CD4-positive, CD25-positive, alpha-beta regulatory T cell (primary cell): ENCODE measurements around the gene KCNMA1. TPM values are rescaled to one million over a fixed set of nuclear protein-coding genes. Genes with fewer than 3 reads are reported as not detected.

Experiments used
- ATAC-seq, 2 donors: fragments of 150-1000 bp; cut with Tn5 transposase; one replicate each; pipeline ENCODE4 v1.10.0; 2021; ENCODE audit warnings: low read depth in 2 of 2, moderate number of reproducible peaks in 2 of 2, moderate library complexity in 1 of 2
- DNase-seq, 3 donors: peaks; one replicate each; pipeline versions ENCODE4 v3.0.0 to v3.0.0-alpha.2; 2012 to 2022; ENCODE audit warnings: mixed read lengths in 1 of 3
- H3K27ac ChIP-seq: one replicate; pipeline ENCODE4 v1.7.0; 2013; ENCODE audit warnings: mild to moderate bottlenecking, low read length; ENCODE audit not compliant: insufficient read depth, poor library complexity, severe bottlenecking
- H3K27me3 ChIP-seq: one replicate; pipeline ENCODE4 v1.7.0; 2013; ENCODE audit warnings: low read length; ENCODE audit not compliant: control insufficient read depth, insufficient read depth
- H3K36me3 ChIP-seq: one replicate; pipeline ENCODE4 v1.7.0; 2013; ENCODE audit warnings: mild to moderate bottlenecking, low read length, moderate library complexity; ENCODE audit not compliant: control insufficient read depth, insufficient read depth
- H3K4me1 ChIP-seq: 2 replicates; pipeline ENCODE4 v1.7.0; 2013; ENCODE audit warnings: mild to moderate bottlenecking, low read length; ENCODE audit not compliant: insufficient read depth, control insufficient read depth, poor library complexity, severe bottlenecking
- H3K4me3 ChIP-seq: one replicate; pipeline ENCODE4 v1.7.0; 2013; ENCODE audit warnings: low read depth, mild to moderate bottlenecking, low read length, moderate library complexity
- H3K9me3 ChIP-seq, 2 experiments: 1 replicate in 1 of 2; 2 replicates in 1 of 2; pipeline ENCODE4 v1.7.0; 2013; ENCODE audit warnings: low read length in 2 of 2, mild to moderate bottlenecking in 1 of 2, moderate library complexity in 1 of 2; ENCODE audit not compliant: control insufficient read depth in 2 of 2
- H3K27ac Mint-ChIP-seq, 3 donors: one replicate each; pipeline ENCODE4 v1.8.0; 2020 to 2022; ENCODE audit warnings: mild to moderate bottlenecking in 3 of 3, mixed read lengths in 3 of 3, moderate library complexity in 2 of 3
- H3K27me3 Mint-ChIP-seq: one replicate; pipeline ENCODE4 v1.8.0; 2022; ENCODE audit warnings: mild to moderate bottlenecking, mixed read lengths
- H3K36me3 Mint-ChIP-seq: one replicate; pipeline ENCODE4 v1.8.0; 2020; ENCODE audit warnings: mixed read lengths
- H3K4me1 Mint-ChIP-seq, 4 donors: one replicate each; pipeline ENCODE4 v1.8.0; 2020 to 2022; ENCODE audit warnings: mixed read lengths in 4 of 4, mild to moderate bottlenecking in 1 of 4
- H3K4me3 Mint-ChIP-seq, 4 donors: one replicate each; pipeline ENCODE4 v1.8.0; 2020 to 2022; ENCODE audit warnings: mild to moderate bottlenecking in 4 of 4, mixed read lengths in 4 of 4, moderate library complexity in 3 of 4
- H3K9me3 Mint-ChIP-seq, 7 donors: one replicate each; pipeline ENCODE4 v1.8.0; 2020 to 2022; ENCODE audit warnings: mixed read lengths in 7 of 7, mild to moderate bottlenecking in 3 of 7, moderate library complexity in 2 of 7
- polyA plus RNA-seq, 4 donors: library from polyadenylated mRNA; unstranded; fragments of 300-500 nt; fragmentation: Illumina TruSeq; gene quantifications; one replicate each; pipeline ENCODE4 v1.2.3, GENCODE V29; 2021
- total RNA-seq: library from RNA; stranded (reverse); gene quantifications from one replicate; pipeline ENCODE4 v1.2.3, GENCODE V29; 2022

KCNMA1 gene
- total and polyA plus RNA-seq, 5 donors from 2014 or later, result not detected

GRCh38 chr10:77555591-77556212, 81.9 kb downstream of the KCNMA1 start:
- DNase-seq, result no peak
- H3K4me3 ChIP-seq, result no peak overlapping the region
- no peaks in the 10 kb centered on the region for H3K9me3 ChIP-seq
- Mint-ChIP-seq H3K9me3 (peaks cover 0 to 4% (median 0%) of the 10 kb centered on the region in 7 donors), H3K27ac (no peak overlapping the region), H3K4me1 (peaks cover 0 to 4% (median 0%) of the 10 kb centered on the region in 4 donors), H3K27me3 (peaks cover 1% of the 10 kb centered on the region), H3K36me3 (no peaks in the 10 kb centered on the region), H3K4me3 (no peak overlapping the region)
- H3K27me3 ChIP-seq, result no peaks in the 10 kb centered on the region
- no peaks in the 10 kb centered on the region for H3K4me1 ChIP-seq
- no peak for ATAC-seq
- H3K36me3 ChIP-seq, result no peaks in the 10 kb centered on the region
- no peak overlapping the region for H3K27ac ChIP-seq

GRCh38 chr10:77554996-77555397, 82.6 kb downstream of the KCNMA1 start:
- Histone ChIP-seq H3K27ac (no peak overlapping the region), H3K9me3 (no peaks in the 10 kb centered on the region), H3K27me3 (no peaks in the 10 kb centered on the region), H3K4me3 (no peak overlapping the region), H3K4me1 (no peaks in the 10 kb centered on the region), H3K36me3 (no peaks in the 10 kb centered on the region)
- ATAC-seq (no peak), DNase-seq (no peak)
- Mint-ChIP-seq H3K4me3 (no peak overlapping the region), H3K36me3 (no peaks in the 10 kb centered on the region), H3K27me3 (no peaks in the 10 kb centered on the region), H3K4me1 (peaks cover 0 to 4% (median 0%) of the 10 kb centered on the region in 4 donors), H3K9me3 (peaks cover 0 to 4% (median 0%) of the 10 kb centered on the region in 7 donors), H3K27ac (no peak overlapping the region)

- ATAC-seq (no peak), DNase-seq (no peak)
- no peaks in the 10 kb centered on the region for H3K27me3 Mint-ChIP-seq
- Histone ChIP-seq H3K9me3 (no peaks in the 10 kb centered on the region), H3K36me3 (no peaks in the 10 kb centered on the region), H3K27ac (no peak overlapping the region), H3K4me3 (no peak overlapping the region), H3K4me1 (no peaks in the 10 kb centered on the region), H3K27me3 (no peaks in the 10 kb centered on the region)
- peaks cover 0 to 4% (median 0%) of the 10 kb centered on the region in 7 donors for H3K9me3 Mint-ChIP-seq
- H3K36me3 Mint-ChIP-seq, result no peaks in the 10 kb centered on the region
- H3K4me1 Mint-ChIP-seq, result peaks cover 0 to 4% (median 0%) of the 10 kb centered on the region in 4 donors
- no peak overlapping the region for H3K27ac Mint-ChIP-seq
- no peak overlapping the region for H3K4me3 Mint-ChIP-seq
Measured at GRCh38 chr10:77553966-77554365, 83.6 kb downstream of the KCNMA1 start.

GRCh38 chr10:77553311-77553710, 84.3 kb downstream of the KCNMA1 start:
- H3K4me1 Mint-ChIP-seq, result peaks cover 0 to 4% (median 0%) of the 10 kb centered on the region in 4 donors
- DNase-seq (no peak), ATAC-seq (no peak)
- peaks cover 0 to 4% (median 0%) of the 10 kb centered on the region in 7 donors for H3K9me3 Mint-ChIP-seq
- no peak overlapping the region for H3K4me3 Mint-ChIP-seq
- no peak overlapping the region for H3K27ac Mint-ChIP-seq
- no peaks in the 10 kb centered on the region for H3K36me3 Mint-ChIP-seq
- no peaks in the 10 kb centered on the region for H3K36me3 ChIP-seq
- no peak overlapping the region for H3K27ac ChIP-seq
- no peaks in the 10 kb centered on the region for H3K4me1 ChIP-seq
- H3K27me3 ChIP-seq, result no peaks in the 10 kb centered on the region
- no peaks in the 10 kb centered on the region for H3K27me3 Mint-ChIP-seq
- no peak overlapping the region for H3K4me3 ChIP-seq
- no peaks in the 10 kb centered on the region for H3K9me3 ChIP-seq

GRCh38 chr10:77552252-77552651, 85.4 kb downstream of the KCNMA1 start:
- ATAC-seq, result no peak
- Mint-ChIP-seq H3K4me1 (peaks cover 0 to 4% (median 0%) of the 10 kb centered on the region in 4 donors), H3K27ac (no peak overlapping the region), H3K27me3 (no peaks in the 10 kb centered on the region), H3K4me3 (no peak overlapping the region), H3K36me3 (no peaks in the 10 kb centered on the region), H3K9me3 (peaks cover 0 to 4% (median 0%) of the 10 kb centered on the region in 7 donors)
- H3K4me1 ChIP-seq, result no peaks in the 10 kb centered on the region
- H3K9me3 ChIP-seq, result no peaks in the 10 kb centered on the region
- no peak overlapping the region for H3K27ac ChIP-seq
- no peaks in the 10 kb centered on the region for H3K36me3 ChIP-seq
- H3K27me3 ChIP-seq, result no peaks in the 10 kb centered on the region
- H3K4me3 ChIP-seq, result no peak overlapping the region
- no peak for DNase-seq

GRCh38 chr10:77550378-77550777, 87.2 kb downstream of the KCNMA1 start:
- no peak for DNase-seq
- H3K4me1 Mint-ChIP-seq, result peaks cover 0 to 4% (median 0%) of the 10 kb centered on the region in 4 donors
- no peak for ATAC-seq
- Histone ChIP-seq H3K27me3 (no peaks in the 10 kb centered on the region), H3K27ac (no peak overlapping the region), H3K9me3 (no peaks in the 10 kb centered on the region), H3K36me3 (no peaks in the 10 kb centered on the region), H3K4me3 (no peak overlapping the region), H3K4me1 (no peaks in the 10 kb centered on the region)
- H3K36me3 Mint-ChIP-seq, result no peaks in the 10 kb centered on the region
- H3K27ac Mint-ChIP-seq, result no peak overlapping the region
- peaks cover 0 to 4% (median 0%) of the 10 kb centered on the region in 7 donors for H3K9me3 Mint-ChIP-seq
- H3K27me3 Mint-ChIP-seq, result no peaks in the 10 kb centered on the region
- no peak overlapping the region for H3K4me3 Mint-ChIP-seq

- Mint-ChIP-seq H3K36me3 (no peaks in the 10 kb centered on the region), H3K4me3 (no peak overlapping the region)
Measured at GRCh38 chr10:77548671-77549070, 88.9 kb downstream of the KCNMA1 start.

GRCh38 chr10:77548157-77548556, 89.5 kb downstream of the KCNMA1 start:
- H3K36me3 ChIP-seq, result no peaks in the 10 kb centered on the region
- DNase-seq (no peak), ATAC-seq (no peak)
- Mint-ChIP-seq H3K36me3 (no peaks in the 10 kb centered on the region), H3K4me3 (no peak overlapping the region), H3K27ac (no peak overlapping the region), H3K27me3 (peaks cover under 1% of the 10 kb centered on the region), H3K4me1 (peaks cover 0 to 4% (median 0%) of the 10 kb centered on the region in 4 donors), H3K9me3 (peaks cover 0 to 6% (median under 1%) of the 10 kb centered on the region in 7 donors)
- H3K4me3 ChIP-seq, result no peak overlapping the region
- no peaks in the 10 kb centered on the region for H3K4me1 ChIP-seq
- no peaks in the 10 kb centered on the region for H3K27me3 ChIP-seq
- H3K27ac ChIP-seq, result no peak overlapping the region
- H3K9me3 ChIP-seq, result no peaks in the 10 kb centered on the region

More at GRCh38 chr10:77548671-77549070, 88.9 kb downstream of the KCNMA1 start:
- Mint-ChIP-seq H3K9me3 (peaks cover 0 to 6% (median 0%) of the 10 kb centered on the region in 7 donors), H3K4me1 (peaks cover 0 to 4% (median 0%) of the 10 kb centered on the region in 4 donors), H3K27ac (no peak overlapping the region), H3K27me3 (no peaks in the 10 kb centered on the region)
- Histone ChIP-seq H3K9me3 (no peaks in the 10 kb centered on the region), H3K4me1 (no peaks in the 10 kb centered on the region), H3K36me3 (no peaks in the 10 kb centered on the region), H3K27me3 (no peaks in the 10 kb centered on the region), H3K4me3 (no peak overlapping the region), H3K27ac (no peak overlapping the region)
- ATAC-seq, result no peak
- no peak for DNase-seq
